IPS-NIHi11 (cell line): ENCODE data around the gene SEC24D.

Experiments
- DNase-seq: peaks from one replicate; pipeline ENCODE4 v3.0.0; 2012; ENCODE audit warnings: mixed read lengths, low spot score

Gene SEC24D

DNA sequence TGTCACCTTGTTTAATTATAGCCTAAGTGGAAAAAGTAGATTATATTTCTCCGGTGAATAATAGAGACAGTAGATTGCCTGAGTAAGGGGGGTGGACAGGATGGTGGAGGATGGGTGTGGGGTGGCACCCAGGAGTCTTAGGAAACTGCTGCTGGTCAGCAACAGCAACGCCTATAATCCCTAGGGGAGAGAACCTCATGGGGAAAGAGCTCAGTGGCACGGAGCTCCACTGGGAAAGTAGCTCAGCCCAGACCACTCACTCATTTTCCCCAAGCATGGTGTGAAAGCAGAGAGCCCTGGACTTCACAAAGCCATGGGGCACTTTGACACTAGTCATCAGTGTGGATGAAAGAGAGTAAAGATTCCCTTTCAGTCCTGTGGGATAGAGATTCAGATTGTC lies 119.6 kb downstream of the SEC24D start:
- no peak for DNase-seq

DNA sequence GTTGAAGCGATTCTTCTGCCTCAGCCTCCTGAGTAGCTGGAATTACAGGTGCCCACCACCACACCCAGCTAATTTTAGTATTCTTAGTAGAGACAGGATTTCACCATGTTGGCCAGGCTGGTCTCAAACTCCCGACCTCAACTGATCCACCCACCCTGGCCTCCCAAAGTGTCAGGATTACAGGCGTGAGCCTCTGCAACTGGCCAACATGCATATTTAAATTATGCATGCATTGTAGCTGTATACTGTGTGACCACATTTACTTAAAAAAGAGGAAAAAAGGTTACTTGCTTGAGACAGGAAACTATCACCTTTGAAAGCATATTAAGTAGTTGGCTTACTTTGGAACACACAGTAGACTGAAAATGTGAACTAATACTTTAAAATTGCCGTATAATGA lies 121.2 kb downstream of the SEC24D start:
- no peak for DNase-seq

DNA sequence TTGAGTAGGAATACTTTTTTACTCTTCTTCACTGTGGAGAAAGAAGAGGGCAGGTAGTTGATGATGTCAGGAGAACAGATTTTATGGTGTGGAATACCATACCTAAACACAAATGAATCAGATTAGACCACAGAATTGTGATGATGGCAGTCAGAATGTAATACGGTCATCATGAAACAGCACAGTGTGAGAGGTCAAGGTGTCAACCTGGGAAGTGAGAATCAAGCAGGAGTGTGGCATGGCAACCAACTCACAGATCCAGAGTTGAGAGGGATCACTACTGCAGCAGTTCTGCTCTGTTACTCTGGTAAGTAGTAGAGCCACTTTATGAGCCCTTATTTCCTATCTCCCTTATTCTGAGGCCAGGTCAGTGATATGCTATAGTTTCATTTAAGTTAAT lies 123.1 kb downstream of the SEC24D start:
- no peak for DNase-seq

DNA sequence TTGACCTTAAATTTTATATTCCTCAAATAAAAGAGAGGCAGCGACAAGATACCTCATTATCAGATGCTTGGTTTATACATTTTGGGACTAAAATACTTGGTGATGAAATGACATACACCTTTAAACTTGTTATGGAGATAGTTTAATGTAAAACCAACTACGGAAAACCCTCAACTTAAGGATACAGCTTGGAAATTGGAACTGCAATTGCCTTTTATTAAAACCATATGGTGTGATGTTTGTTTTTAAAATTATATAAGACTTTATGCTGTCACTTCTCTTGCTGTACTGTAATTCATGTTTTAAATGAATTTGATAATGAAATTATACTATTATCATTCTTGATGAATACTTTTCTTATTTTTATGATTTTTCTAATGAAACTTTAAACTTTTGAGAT lies 124.9 kb downstream of the SEC24D start:
- DNase-seq = no peak

DNA sequence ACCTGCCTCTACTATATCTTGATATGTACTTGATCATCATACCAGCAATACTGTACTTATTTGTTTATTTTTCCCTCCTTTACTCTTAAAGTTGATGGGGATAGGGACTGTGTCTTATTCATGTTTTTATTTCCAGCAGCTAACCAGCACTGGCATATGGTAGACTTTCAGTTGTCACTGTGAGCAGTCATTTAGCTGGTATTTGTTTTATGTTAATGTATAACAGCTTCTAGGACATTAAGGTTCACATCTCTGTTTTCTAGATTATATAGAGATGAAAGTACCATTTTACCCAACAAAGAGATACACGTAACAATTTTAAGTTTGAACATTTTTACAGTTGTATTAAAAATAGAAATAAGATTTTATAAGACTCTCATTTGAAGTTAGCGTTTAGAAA lies 132.8 kb downstream of the SEC24D start:
- no peak for DNase-seq

DNA sequence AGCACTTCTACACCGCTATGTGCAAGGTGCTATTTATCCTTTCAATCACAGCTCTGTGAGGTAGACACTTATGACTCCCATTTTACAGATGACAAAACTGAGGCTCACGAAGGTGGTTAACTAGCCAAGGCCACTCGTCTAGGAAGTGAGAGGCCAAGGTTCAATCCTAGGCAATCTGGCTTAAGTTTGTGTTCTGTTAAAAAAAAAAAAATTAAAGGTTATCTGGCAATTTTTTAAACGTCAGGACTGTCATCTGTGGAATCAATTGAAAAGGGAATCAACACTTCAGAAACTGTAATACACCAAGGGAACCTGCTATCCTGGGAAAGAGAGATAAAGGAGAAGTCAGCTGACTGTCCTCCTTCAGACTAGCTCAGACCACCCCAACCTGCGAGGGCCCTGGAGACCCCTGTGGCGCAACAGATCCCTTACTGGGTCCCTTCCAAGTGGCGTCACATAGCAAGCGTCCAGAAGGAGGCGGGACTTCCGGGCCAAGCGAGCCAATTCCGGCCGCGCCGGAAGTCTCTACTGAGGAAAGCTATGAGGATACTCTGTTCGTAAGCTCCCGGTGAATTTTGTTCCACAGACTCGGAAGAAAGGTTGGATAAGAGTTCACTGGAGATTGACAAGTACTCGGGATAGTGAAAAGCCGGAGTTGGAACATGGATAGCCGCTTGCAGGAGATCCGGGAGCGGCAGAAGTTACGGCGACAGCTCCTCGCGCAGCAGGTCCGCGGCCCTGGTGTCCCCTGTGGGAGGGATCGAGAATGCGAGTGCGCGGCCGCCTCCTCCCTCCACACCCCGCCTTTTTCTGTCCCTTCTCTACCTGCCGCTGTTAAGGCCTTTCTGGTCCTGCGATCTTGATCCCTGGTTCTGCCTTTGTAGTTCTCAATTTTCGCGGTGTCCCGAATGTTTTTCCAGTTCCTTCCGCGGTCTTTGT lies 150.8 kb downstream of the SEC24D start, which contains the start of gene METTL14:
METTL14 (plus strand) TSS at position 520 of the 939 bp plus-strand sequence; CDS start at position 663, 143 bp downstream.
- peak; percentile 92 for DNase-seq

DNA sequence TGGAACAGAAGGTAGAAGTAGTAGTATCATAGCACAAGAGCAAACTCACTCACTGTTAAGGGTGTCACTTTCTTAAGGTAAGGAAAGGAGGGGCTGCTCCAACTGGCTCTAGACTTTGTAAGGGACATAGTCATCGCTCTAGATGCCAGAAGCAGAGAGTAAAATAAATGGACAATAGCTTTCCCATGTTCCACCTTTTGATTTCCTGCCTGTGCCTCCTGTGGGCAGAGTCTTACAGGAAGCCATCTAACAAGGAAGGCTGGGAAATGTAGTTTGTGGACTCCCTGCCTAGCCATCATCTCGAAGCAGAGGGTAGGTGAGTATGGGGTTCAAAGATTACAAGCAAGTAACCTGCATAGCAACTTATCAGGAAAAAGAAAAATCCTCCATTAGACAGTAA lies 152.4 kb downstream of the SEC24D start:
- peak; percentile 24 for DNase-seq

DNA sequence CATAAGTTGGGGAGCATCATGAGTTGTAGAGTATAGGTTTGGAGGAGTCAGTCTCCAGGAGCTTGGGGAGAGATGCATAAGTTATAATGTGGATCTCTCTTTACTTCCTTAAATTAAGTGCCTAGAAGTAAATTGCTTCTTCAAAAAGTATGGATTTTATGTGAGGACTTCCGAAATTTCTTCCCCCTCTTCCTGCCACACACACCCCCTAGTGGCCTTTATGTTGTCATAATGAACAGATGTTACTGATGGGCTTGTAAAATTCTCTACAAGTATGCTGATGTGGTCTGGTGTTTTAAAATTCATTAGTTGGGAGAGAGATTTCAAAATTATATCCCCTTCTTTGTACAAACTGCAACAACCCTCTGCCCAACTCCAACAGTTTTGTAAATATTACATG lies 153.0 kb downstream of the SEC24D start:
- peak; percentile 28 for DNase-seq

DNA sequence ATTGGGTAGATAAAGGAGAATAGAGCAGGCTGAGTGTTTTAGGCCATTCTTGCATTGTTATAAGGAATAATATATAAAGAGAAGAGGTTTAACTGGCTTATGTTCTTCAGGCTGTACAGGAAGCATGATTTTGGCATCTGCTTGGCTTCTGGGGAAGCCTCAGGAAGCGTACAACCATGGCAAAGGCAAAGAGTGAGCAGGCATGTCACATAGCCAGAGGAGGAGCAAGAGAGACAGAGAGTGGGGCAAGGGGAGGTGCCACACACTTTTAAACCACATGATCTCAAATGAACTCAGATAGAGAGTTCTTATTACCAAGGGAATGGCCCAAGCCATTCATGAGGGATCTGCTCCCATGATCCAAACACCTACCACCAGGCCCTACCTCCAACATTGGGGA lies 155.1 kb downstream of the SEC24D start:
- no peak for DNase-seq

DNA sequence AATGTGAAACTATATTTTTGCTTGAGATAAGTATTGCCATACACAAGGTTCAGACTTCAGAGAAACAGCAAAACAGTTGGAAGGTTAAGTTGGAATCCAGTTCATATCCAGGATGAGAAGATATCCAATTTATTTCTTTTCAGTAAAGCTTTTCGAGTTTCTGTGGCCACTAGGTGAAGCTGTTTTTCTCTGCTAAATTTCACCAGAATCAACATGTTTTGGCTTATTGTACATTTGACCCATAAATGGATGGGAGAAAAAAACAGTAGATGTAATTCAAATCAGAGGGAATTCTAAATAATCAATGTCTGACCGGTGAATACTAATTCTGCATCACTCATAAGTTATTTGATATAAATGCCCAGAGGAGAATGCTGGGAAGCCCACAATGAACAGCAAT lies 159.8 kb downstream of the SEC24D start:
- DNase-seq = no peak
